T-helper 2 cell (primary cell): ENCODE measurements around the gene MYRIP.
"Not testable (repeated sequence)": the region's sequence is repeated elsewhere in the genome, so short reads cannot be mapped to it uniquely, and the experiment has no call there.

ENCODE experiments used
- DNase-seq, 5 experiments: peaks; one replicate each; pipeline versions ENCODE4 v3.0.0 to v3.0.0-alpha.2; 2012 to 2022
- total RNA-seq, 2 donors: gene quantifications; one replicate each; lab custom pipeline; 2026; lab: John Stamatoyannopoulos, UW

Gene MYRIP
- 0 to 0.13 reads per million in 2 donors for total RNA-seq

DNA sequence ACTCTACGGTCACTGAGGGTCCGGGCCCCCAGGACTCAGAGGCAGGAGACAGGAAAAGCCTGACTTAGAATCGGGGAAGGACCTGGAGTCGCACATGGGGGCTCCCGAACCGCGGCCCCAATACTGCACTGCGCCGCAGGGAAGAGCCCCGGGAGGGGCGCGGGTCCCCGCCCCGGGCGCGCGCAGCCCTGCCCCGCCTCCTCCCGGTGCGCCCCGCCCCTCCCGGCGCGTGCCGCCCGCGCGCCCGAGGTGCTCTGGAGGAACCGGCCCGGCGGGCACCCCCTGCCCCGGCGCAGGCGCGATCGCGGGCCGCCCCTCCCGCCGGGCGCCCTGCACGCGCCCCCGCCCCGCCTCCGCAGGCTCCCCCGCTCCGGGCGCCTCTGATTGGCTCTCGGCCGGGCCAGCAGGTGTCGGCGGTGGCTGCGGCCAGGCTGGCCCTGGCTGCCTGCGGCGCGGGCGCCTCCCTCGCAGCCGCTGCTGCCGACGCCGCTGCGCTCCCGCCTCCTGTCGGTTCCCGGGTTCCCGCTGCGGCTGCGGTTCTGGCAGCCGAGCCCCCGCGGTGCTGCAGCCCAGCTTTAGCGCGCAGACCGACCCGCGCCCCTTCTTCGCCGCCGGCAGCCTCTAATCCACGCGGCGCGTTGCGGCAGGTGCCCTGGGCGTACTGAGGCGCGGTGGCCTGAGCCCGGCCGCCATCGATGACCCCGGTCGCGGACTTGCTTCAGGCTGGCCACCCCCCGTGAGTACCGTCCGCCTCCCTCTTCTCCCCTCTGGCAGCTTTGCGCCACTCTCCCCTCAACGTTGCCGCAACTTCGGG is at the start of gene MYRIP:
Gene MYRIP, plus strand, starts transcription at position 429 of the 814 bp plus-strand sequence. CDS start 91,208 bp downstream, outside the sequence.
- peak in 1 of 5 experiments; percentile 40 for DNase-seq

- DNase-seq = no peak
These were observed 49.1 kb upstream of the MYRIP start for GRCh38 chr3:39760325-39760724.

GRCh38 chr3:39762537-39763070 is 46.8 kb upstream of the MYRIP start:
- DNase-seq = no peak

DNA sequence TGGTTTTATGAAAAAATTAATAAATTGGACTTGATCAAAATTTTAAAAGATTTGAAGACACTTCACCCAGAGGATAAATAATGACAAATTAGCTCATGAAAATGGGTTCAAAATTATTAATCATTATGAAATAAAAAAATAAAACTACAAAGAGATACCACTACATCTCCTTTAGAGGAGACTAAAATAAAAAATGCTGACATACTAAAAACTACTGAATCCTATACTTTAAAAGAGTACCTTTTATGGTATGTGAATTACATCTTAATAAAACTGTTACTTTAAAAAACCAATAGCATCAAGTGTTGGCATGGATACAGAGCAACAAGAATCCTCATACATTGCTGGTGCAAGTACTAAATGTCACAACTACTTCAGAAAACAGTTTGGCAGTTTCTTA is 46.0 kb upstream of the MYRIP start:
- DNase-seq = no peak

DNA sequence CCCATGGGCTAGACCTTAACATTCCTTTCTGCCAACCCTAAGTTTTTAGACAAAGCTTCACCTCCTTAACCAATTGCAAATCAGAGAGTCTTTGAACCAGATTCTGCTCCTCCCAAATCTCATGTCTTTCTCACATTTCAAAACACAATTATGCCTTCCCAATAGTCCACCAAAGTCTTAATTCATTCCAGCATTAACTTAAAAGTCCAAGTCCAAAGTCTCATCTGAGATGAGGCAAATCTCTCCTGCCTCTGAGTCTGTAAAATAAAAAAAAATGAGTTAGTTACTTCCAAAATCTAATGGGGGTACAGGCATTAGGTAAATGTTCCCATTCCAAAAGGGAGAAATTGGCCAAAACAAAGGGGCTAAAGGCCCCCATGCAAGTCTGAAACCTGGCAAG is 43.8 kb upstream of the MYRIP start:
- DNase-seq = no peak

- no peak for DNase-seq
These were observed 43.0 kb upstream of the MYRIP start for GRCh38 chr3:39766433-39766832.

GRCh38 chr3:39766909-39767308 is 42.5 kb upstream of the MYRIP start:
- not testable (repeated sequence) for DNase-seq

DNA sequence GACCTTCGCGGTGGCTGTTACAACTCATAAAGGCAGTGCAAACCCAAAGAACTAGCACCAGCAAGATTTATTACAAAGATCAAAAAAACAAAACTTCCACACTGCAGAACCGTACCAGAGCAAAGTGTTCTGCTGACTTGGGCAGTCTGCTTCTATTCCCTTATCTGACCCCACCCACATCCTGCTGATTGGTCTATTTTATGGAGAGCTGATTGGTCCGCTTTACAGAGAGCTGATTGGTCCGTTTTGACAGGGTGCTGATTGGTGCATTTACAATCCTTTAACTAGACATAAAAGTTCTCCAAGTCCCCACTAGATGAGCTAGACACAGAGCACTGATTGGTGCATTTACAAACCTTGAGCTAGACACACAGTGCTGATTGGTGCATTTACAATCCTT is 31.2 kb upstream of the MYRIP start:
- DNase-seq = not testable (repeated sequence)

- no peak for DNase-seq
These were observed 29.7 kb upstream of the MYRIP start for GRCh38 chr3:39779511-39780230.

GRCh38 chr3:39780352-39780751 is 29.1 kb upstream of the MYRIP start:
- no peak for DNase-seq

DNA sequence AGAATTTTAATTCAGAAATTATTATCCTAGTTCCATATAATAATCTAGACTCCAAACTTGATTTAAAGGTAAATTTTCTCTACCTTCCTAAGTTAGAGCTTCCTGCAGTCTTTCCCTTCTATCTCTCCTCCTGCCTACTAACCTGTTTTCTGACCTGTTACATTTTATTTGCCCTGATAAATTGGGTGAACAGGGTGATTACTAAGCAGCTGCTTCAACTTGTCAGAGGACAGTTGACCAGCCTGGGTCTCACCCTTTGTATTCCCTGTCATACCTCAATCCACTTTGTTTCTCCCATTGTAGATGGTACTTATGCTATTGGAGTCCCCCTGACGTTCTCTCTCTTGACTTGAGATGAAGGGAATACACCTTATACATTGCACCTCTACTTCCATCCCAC is 28.4 kb upstream of the MYRIP start:
- DNase-seq = no peak

DNA sequence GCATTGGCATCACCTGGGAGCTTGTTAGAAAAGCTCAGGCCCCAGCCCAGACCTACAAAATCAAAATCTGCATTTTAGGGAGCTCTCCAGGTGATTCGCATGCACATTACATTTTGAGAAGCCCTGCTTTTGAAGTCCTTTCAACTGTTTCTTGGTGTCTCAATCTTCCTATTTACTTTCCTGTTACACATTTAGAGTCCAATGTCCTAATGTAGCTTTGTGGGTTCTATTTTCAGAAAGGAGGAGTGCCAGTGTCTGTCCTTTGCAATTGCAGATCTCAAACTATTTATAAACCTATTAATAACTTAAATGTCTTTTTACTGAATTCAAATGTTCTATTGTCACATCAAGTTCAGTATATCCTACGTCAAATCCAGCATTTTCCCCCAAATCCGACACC is 27.8 kb upstream of the MYRIP start:
- no peak for DNase-seq

DNA sequence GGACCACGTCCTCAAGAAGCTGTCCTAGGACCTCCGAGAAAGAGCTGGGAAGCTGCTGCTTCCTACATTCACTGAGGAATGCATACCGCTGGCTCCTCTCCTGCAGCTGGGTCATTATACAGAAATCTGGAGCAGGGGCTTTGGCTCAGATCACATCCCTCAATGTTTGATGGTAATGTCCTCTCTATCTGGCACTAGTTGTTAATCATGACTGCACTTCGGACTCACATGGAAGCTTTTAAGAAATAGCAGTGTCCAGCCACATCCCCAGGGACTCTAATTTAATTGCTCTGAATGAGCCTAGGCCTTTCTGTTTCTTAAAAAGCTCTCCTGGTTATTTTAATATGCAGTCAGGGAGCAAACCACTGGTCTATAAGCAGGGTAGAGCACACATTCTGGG is 25.7 kb upstream of the MYRIP start:
- DNase-seq = no peak

DNA sequence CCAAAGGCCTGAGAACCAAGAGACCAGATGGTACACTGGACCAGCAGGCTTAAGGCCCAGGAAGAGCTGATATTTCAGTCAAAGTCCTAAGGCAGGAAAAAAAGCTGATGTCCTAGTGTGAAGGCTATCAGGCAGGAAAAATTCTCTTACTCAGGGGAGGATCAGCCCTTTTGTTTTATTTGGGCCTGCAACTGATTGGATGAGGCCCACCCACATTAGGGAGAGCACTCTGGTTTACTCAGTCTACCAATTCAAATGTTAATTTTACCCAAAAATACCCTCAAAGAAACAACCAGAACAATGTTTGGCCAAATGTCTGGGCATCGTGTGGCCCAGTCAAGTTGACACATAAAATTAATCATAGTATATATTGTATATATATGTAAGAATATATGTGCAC is 24.5 kb upstream of the MYRIP start:
- DNase-seq = no peak

DNA sequence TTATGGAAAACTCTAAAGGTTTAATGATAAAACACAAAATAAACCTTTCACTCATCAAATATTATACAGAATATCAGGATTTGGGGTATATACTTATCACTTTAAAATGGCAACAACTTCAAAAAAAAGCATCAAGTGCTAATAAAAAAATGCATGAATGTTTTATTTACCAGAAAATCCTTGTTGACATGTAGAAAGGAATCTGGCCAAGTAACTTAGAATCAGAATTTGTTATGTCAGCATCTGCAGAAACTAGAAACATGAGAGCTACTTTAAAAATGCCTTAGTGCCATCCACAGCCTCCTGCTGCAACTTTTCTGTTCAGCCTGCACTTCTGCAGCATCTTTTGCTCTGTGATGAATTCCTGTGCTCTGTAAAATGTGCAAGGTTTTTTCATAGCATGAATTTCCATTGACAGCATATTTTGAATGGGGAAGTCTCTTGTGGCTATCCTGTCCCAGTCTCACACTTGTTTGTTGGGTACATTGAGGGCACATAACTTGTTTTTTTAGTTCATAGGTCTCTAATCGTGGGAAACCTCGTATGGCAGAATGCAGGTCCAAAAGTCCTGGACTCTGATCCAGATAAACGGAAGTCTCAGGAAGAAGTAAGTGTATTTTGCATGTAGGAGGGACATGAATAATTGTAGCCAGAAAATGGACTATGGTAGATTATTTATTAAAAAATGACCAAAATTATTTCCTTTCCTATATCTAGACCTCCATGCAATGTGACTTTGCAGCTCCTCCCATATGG is 21.1 kb upstream of the MYRIP start:
- no peak for DNase-seq

- DNase-seq = no peak
These were observed 17.8 kb upstream of the MYRIP start for GRCh38 chr3:39791603-39792002.

DNA sequence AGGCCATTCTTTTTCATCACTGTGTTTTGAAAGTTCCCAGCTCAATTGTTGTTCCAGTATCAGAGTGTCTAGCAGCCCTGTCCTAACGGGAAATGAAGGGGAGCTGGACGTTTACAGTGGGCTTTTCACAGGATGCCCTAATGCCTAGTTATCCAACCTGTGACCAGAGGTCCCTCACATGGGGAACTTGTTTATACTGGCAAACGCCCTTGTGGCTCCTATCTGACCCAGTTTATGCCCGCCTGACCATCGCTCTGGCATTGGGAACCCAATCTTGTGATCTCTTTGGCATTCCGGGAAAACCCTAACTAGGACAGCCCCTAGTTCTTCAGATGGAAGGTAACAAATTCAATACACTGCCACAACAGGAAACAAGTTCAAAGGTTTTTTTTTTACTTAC is 14.5 kb upstream of the MYRIP start:
- no peak for DNase-seq

DNA sequence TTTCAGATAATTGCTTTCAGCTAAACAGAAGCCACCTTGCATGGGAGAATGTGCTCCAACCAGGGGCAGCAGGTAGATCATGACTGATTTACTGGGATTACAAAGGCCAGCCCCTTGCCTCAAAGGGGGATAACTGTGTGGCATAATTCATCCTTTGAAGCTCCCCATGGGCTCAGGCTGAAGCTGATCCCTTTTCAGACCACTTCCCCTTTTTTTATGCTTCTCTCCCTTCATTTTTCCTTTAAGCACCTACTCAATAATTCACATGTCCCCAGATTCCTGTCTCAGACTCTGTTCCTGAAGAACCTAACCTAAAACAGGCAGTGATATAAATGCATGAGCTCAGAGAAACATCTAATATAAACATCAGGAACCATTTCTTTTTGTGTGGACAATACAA is 8.2 kb upstream of the MYRIP start:
- DNase-seq = no peak

DNA sequence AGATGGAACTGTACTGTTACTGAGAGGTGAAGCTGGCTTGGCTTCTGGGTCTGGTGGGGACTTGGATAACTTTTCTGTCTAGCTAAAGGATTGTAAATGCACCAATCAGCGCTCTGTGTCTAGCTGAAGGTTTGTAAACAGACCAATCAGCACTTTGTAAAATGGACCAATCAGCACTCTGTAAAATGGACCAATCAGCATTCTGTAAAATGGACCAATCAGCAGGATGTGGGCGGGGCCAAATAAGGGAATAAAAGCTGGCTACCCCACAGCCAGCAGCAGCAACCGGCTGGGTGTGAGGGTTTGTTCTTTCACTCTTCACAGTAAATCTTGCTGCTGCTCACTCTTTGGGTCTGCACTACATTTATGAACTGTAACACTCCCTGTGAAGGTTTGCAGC is 6.9 kb upstream of the MYRIP start:
- not testable (repeated sequence) for DNase-seq

GRCh38 chr3:39803956-39804355 is 5.5 kb upstream of the MYRIP start:
- DNase-seq = no peak

DNA sequence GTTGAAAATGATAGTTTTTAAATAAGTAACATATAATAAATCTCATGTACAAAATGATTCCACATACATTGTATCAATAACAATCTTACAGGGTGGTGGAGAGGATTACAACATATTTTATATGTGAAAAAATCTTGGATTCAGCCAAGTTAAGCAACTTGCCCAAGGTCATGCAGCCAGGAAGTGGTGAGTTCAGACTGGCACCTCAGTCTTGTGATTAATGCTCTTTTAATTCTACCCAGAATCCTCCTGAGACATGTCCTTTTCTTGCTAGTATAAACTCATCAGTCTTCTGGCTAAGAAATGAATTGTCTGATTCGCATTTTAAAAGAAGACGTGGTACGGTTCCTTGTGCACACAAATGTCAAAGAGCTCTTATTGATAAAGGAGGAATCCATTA is 4.5 kb upstream of the MYRIP start:
- no peak for DNase-seq

- no peak for DNase-seq
These were observed 3.8 kb upstream of the MYRIP start for GRCh38 chr3:39805650-39806049.

DNA sequence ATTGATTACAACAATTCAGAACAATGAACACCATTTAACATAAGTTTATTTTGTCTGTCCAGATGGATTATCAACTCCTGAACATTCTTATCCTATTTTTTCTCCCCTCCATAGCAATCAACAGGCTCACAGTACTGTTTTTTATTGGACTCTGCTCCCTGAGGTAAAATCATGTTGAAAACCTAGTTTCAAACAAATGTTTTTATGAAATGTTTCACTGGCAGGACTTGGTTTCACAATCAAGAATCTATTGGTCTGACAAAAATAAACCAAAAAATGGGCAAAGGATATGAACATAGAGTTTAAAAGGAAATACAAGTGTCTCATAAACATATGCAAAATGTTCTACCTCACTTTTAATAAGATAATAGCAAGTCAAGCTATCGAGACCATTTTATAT is 2.6 kb upstream of the MYRIP start:
- no peak for DNase-seq
